Measurements from ENCODE around the gene TGFB1. TPM values are rescaled to one million over a fixed set of nuclear protein-coding genes. Genes with fewer than 3 reads are reported as not detected.

Gene TGFB1
- total RNA-seq, 1 experiment from 2014 or later, result 30.1 TPM

DNA sequence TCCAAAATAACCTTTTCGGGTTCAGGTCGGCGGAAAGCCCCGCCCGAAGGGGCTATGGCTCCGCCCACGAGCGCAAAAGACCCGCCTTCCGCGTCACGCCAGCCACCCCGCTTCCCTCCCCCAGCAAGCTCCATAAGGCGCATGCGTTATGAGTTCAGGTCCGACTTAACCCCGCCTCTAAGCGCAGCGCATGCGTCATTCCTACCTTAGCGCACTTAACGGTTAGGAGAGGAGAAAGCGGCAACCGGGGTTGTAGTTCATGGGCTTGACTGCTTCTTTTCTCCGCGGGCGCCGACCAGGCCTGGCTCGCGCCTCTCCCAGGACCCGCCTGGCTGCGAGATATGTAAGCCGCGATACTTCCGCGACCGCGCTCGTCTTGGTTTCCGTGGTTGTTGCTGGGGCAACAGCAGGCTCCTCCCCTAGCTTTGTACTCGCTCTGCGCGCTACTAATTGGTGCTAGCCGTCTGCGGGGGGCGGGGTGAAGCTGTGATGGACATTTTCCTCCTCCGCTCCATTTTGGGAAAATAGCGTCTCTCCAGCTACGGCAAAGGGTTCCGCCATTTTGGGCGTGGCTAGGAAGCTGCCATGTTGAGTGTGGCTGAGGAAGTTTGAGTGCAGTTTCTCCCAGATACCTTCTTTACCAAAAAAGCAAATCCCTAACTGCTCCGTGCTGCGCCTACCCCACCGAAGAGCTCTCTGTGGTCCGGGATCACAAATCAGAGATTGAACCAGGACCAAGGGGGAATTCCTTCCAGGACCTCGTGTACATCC, 10.2 kb upstream of the TGFB1 start, which contains the start of gene B9D2:
TSS of gene B9D2 (minus strand) at position 397 of the 771 bp plus-strand sequence. CDS start 630 bp downstream, outside the sequence.
- TF ChIP-seq, protein P1, sequence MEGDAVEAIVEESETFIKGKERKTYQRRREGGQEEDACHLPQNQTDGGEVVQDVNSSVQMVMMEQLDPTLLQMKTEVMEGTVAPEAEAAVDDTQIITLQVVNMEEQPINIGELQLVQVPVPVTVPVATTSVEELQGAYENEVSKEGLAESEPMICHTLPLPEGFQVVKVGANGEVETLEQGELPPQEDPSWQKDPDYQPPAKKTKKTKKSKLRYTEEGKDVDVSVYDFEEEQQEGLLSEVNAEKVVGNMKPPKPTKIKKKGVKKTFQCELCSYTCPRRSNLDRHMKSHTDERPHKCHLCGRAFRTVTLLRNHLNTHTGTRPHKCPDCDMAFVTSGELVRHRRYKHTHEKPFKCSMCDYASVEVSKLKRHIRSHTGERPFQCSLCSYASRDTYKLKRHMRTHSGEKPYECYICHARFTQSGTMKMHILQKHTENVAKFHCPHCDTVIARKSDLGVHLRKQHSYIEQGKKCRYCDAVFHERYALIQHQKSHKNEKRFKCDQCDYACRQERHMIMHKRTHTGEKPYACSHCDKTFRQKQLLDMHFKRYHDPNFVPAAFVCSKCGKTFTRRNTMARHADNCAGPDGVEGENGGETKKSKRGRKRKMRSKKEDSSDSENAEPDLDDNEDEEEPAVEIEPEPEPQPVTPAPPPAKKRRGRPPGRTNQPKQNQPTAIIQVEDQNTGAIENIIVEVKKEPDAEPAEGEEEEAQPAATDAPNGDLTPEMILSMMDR (conservative IDR thresholded peaks at IDR 0.05), result no peak

More for the DNA sequence above, 10.2 kb upstream of the TGFB1 start, which contains the start of gene B9D2:
- no peaks in the 10 kb centered on the region for H3K9me3 Mint-ChIP-seq
- H3K36me3 Mint-ChIP-seq (ENCODE audit: insufficient read depth in 1 of 3, low read depth in 3 of 3), result no peaks in the 10 kb centered on the region; a peak in 1 of 7 replicates
- H3K27ac Mint-ChIP-seq, result peak within 1 kb of the TSS; percentile 98 to 100 (median 100)
- Histone ChIP-seq H4K91ac (ENCODE audit: insufficient read length, low read depth, low read length) (no peak within 1 kb of the TSS), H3K9me3 (ENCODE audit: control insufficient read depth, low read depth, low read length) (no peaks in the 10 kb centered on the region), H2BK5ac (ENCODE audit: insufficient read length, low read length) (no peak within 1 kb of the TSS), H3K79me2 (ENCODE audit: insufficient read depth, low read length) (no peaks in the 10 kb centered on the region), H3K4ac (ENCODE audit: low read depth, low read length) (no peak within 1 kb of the TSS; the same call in 1 of the 2 replicates), H3K9ac (ENCODE audit: extremely low read depth, insufficient read length, low read length) (peak within 1 kb of the TSS; percentile 79), H4K8ac (replicated peaks; ENCODE audit: insufficient read length, low read depth, low read length) (no peak within 1 kb of the TSS), H4K20me1 (ENCODE audit: control insufficient read depth, insufficient read depth, insufficient read length) (no peaks in the 10 kb centered on the region), H3K23me2 (ENCODE audit: insufficient read length, low read depth, low read length, poor library complexity, severe bottlenecking) (peaks cover 8% of the 10 kb centered on the region), H3T11ph (ENCODE audit: low read length) (no peak within 1 kb of the TSS), H2AK5ac (ENCODE audit: insufficient read length, low read length) (no peak within 1 kb of the TSS), H2BK15ac (ENCODE audit: low read depth, low read length) (no peak within 1 kb of the TSS), H2BK120ac (ENCODE audit: low read depth, low read length, poor library complexity, severe bottlenecking) (no peak within 1 kb of the TSS), H3K79me1 (ENCODE audit: insufficient read depth, low read depth, low read length, poor library complexity, severe bottlenecking) (no peaks in the 10 kb centered on the region), H3K27ac (ENCODE audit: insufficient read length, low read depth, low read length) (peak within 1 kb of the TSS; percentile 48), H2AFZ (ENCODE audit: low read length) (peak within 1 kb of the TSS; percentile 63), H3K56ac (ENCODE audit: insufficient read length, low read depth, low read length) (no peak within 1 kb of the TSS), H3K27me3 (ENCODE audit: insufficient read depth, low read length) (no peaks in the 10 kb centered on the region), H2BK20ac (ENCODE audit: low read depth, low read length, poor library complexity, severe bottlenecking) (no peak within 1 kb of the TSS), H3K4me2 (ENCODE audit: insufficient read depth, insufficient read length, low read length) (peak within 1 kb of the TSS; percentile 73), H4K5ac (ENCODE audit: insufficient read length, low read depth, low read length) (no peak within 1 kb of the TSS), H2BK12ac (ENCODE audit: insufficient read length, low read depth, low read length) (no peak within 1 kb of the TSS), H3K23ac (ENCODE audit: insufficient read length, low read depth, low read length) (no peak within 1 kb of the TSS), H3K18ac (ENCODE audit: insufficient read length, low read depth, low read length) (peak within 1 kb of the TSS; percentile 78), H3K4me1 (ENCODE audit: insufficient read depth, low read length) (no peaks in the 10 kb centered on the region), H3K14ac (ENCODE audit: insufficient read depth, low read length) (peak within 1 kb of the TSS; percentile 71)
- DNase-seq, result peak; percentile 98
- H3K4me3 Mint-ChIP-seq, result peak within 1 kb of the TSS; percentile 93 to 94
- H3K4me1 Mint-ChIP-seq, result peaks cover 2 to 8% of the 10 kb centered on the region in 2 experiments; a peak in 2 of 4 replicates
- no CpG with 5 or more reads among the region's 56 CpGs for WGBS (ENCODE audit: extremely low coverage, insufficient read length, low lambda C conversion rate)
- no peaks in the 10 kb centered on the region for H3K27me3 Mint-ChIP-seq (ENCODE audit: low read depth)

Data from H9 (cell line).